ENCODE measurements around the gene CCDC92B. TPM values are rescaled to one million over a fixed set of nuclear protein-coding genes. Genes with fewer than 3 reads are reported as not detected.
A peak's percentile ranks its signal among the peaks of the same experiment; 100 is the strongest.
"Not testable (repeated sequence)": the region's sequence is repeated elsewhere in the genome, so short reads cannot be mapped to it uniquely, and the experiment has no call there.

Gene CCDC92B
- total RNA-seq, 2 experiments from 2014 or later: 0.08 to 0.09 TPM

DNA sequence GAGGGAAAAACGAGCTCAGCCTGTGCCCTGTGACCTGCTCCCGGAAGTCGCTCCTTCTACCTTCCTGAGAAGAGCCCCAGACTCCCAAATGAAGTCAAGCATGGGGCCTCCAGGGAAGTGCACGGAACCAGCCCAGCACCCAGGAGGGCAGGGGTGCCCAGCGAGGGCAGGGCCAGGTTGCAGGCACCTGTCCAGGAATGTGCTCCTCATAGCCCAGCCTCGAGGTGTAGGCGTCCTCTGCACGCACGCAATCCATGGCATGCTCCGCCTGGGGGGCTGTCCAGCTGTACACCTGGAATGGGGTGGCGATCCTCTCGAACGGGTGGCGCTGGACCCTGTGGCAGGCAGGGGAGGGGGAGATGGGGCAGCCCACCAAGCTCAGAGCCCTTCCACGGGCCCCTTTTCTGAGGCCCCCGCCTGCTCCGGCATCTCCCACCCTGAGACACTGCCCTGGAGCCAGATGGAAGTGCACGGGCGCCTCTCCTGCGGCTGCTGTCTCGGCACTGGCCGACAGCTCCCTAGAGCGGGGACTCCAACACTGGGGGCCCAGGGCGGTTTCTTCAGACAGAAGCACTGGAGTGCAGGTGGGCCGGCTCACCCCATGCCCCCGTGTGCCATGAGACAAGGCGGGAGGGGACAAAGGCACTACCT is 48.8 kb downstream of the CCDC92B start:
- peak; percentile 24 for DNase-seq
- H3K4me3 Mint-ChIP-seq: no peak overlapping the region
- no peaks in the 10 kb centered on the region for H3K9me3 Mint-ChIP-seq
- H3K36me3 Mint-ChIP-seq: no peaks in the 10 kb centered on the region
- peaks cover 2% of the 10 kb centered on the region for H3K4me1 Mint-ChIP-seq
- H3K27me3 Mint-ChIP-seq: no peaks in the 10 kb centered on the region
- no peak for ATAC-seq (ENCODE audit: low read depth)
- H3K27ac Mint-ChIP-seq: no peak overlapping the region
- POLR2A ChIA-PET: interaction anchor here (1.6 kb wide), 1 partner anchor 17 kb away, joined by 3 read pairs; no protein-coding TSS in a partner anchor

DNA sequence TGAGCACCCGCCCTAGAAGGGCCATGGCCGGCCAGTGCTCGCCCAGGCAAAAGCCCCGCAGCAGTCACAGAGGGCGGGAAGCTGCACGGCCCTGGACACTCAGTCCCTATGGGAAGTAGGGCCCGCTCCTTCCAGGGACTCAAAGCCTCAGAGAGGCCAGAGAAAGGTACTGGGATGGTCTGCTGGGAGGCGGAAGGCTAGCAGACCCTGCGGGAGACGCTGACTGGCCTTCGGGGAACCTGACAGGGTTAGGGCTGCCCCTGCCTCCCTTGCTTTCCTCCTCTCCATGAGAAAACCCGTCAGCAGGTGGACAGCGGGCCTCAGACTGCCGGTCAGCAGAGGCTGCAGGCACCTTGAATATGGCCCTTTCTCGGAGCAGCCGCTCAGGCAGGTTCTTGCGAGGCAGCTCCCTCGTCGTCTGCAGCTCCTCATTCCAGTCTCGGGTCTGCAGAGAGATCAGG is 49.4 kb downstream of the CCDC92B start:
- Mint-ChIP-seq H3K9me3 (no peaks in the 10 kb centered on the region), H3K4me1 (no peaks in the 10 kb centered on the region), H3K36me3 (no peaks in the 10 kb centered on the region), H3K27me3 (no peaks in the 10 kb centered on the region), H3K27ac (no peak overlapping the region), H3K4me3 (no peak overlapping the region)
- DNase-seq: no peak
- POLR2A ChIA-PET: interaction anchor here (1.6 kb wide), 1 partner anchor 17 kb away, joined by 3 read pairs; no protein-coding TSS in a partner anchor
- no peak for ATAC-seq (ENCODE audit: low read depth)

DNA sequence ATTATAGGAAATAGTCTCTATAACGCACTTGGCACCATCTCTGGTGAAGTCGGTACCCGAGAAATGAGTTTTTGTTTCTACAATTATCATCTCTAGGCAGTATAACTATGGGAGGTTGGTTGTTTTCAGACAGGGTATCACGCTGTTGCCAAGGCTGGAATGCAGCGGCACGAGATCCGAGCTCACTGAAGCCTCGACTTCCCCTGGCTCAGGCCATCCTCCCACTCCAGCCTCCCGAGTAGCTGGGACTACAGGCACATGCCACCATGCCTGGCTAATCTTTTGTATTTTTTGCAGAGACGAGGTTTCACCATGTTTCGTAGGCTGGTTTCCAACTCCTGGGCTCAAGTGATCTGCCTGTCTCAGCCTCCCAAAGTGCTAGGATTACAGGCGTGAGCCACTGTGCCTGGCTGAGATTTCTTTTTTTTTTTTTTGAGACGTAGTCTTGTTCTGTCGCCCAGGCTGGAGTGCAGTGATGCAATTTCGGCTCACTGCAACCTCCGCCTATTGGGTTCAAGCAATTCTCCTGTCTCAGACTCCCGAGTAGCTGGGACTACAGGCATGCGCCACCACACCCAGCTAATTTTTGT is 50.1 kb downstream of the CCDC92B start:
- H3K4me3 Mint-ChIP-seq; H3K27me3 Mint-ChIP-seq; H3K4me1 Mint-ChIP-seq; H3K36me3 Mint-ChIP-seq; DNase-seq; H3K9me3 Mint-ChIP-seq; ATAC-seq (ENCODE audit: low read depth); H3K27ac Mint-ChIP-seq: not testable (repeated sequence)
- POLR2A ChIA-PET: interaction anchor here (1.6 kb wide), 1 partner anchor 16 kb away, joined by 3 read pairs; no protein-coding TSS in a partner anchor

DNA sequence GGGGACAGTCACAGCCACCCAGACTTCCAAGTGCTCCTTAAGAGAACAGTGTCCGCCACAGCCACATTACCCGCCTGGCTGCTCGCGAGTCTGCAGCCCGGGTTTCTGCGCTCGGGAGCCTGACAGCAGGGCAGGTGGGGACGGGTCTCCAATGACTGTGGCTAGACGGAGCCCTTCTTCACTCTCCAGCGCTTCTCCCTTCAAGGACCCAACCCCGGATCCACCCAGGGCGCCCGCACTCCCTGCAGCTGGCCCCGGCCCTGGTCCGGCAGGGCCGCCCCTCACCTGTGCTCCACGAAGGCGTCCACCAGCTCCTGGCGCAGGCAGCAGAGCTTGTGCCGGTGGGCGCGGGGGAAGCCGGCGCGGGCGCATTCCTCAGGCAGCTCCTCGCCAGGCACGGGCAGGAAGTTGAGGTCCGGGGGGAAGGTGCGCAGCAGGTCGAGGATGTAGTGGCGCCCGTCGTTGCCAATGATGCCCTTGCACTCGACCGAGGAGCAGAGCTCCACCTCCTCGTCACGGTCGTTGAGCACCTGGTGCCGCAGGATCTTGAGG is 51.8 kb downstream of the CCDC92B start:
- Mint-ChIP-seq H3K9me3 (no peaks in the 10 kb centered on the region), H3K36me3 (no peaks in the 10 kb centered on the region), H3K27me3 (no peaks in the 10 kb centered on the region), H3K4me3 (no peak overlapping the region), H3K27ac (no peak overlapping the region), H3K4me1 (no peaks in the 10 kb centered on the region)
- POLR2A ChIA-PET: no interaction called here
- DNase-seq: peak; percentile 26
- no peak for ATAC-seq (ENCODE audit: low read depth)

DNA sequence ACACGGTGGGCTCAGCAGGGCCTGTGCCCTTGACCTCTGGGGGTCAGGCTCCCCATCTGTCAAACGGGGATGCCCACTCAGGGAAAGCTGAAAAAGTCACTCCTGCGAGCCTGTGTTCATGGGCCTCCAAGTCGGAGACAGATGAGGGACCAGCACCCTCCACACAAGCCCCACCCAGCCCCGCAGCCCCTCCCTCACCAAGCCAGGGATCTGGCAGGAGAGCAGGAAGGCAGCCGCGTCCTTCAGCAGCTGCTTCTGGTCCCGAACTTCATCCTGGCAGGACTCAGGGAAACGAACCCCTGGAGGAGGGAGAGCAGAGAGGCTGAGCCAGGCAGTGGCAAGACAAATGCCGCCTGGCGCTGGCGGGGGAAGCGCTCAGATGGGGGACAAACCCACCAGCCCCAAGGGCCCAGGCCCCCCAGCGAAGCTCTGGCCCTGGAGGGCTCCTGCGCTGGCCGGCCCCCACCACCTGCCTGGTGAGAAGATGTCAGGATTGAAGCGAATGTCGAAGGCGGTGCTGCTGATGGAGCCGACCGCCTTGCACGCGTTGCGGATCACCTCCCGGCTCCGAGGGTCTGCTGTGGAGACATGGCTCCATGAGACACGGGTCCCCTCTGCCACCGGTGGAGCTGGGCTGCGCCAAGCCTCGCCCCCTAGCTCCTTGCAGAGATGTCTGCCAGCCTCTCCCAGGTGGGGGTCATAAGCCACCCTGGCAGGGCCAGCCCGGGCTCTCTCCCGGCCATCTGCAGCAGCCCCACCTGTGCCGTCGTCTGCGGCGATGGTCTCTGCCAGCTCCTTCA is 53.3 kb downstream of the CCDC92B start:
- no peak for ATAC-seq (ENCODE audit: low read depth)
- H3K36me3 Mint-ChIP-seq: no peaks in the 10 kb centered on the region
- H3K9me3 Mint-ChIP-seq: no peaks in the 10 kb centered on the region
- peak; percentile 28 for DNase-seq
- H3K4me1 Mint-ChIP-seq: no peaks in the 10 kb centered on the region
- no peaks in the 10 kb centered on the region for H3K27me3 Mint-ChIP-seq
- no peak overlapping the region for H3K4me3 Mint-ChIP-seq
- POLR2A ChIA-PET: interaction anchor here (0.5 kb wide), 1 partner anchor 1516 kb away, joined by 3 read pairs; no protein-coding TSS in a partner anchor
- no peak overlapping the region for H3K27ac Mint-ChIP-seq

DNA sequence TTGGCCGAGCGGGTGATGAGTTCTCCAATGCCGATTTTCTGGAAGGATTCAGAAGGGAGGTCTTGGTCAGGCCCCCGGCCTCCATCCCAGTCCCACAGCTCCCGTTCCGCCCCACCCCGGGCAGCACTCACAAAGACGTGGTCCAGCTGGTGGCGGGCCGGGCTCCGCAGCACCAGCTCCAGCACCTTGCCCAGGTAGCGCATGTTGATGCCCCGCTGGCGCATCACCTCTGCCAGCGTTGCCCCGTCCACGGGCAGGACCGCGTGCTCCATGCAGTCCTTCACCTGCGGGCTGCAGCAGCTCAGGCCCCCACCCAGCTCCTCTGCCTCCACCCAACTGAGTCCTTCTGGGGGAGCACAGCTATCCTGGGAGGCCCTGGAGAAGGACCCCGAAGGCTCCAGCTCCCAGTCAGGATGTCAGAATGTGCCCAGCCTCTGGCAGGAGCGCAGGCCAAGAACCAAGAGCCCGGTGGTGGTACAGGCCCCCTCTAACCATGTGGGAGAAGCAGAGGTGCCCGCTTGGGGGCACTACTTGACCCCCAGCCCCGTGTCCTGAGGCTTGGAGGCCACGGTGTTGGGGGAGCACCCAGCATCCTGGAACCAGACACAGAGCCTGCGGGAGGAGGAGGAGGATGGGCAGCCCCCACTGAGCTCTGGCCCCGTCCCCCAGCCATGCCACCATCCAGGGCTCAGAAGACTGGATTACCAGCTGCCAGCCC is 54.0 kb downstream of the CCDC92B start:
- Mint-ChIP-seq H3K27me3 (no peaks in the 10 kb centered on the region), H3K36me3 (no peaks in the 10 kb centered on the region), H3K4me3 (no peak overlapping the region), H3K27ac (no peak overlapping the region), H3K9me3 (no peaks in the 10 kb centered on the region), H3K4me1 (no peaks in the 10 kb centered on the region)
- DNase-seq: peak; percentile 25
- ATAC-seq (ENCODE audit: low read depth): no peak
- POLR2A ChIA-PET: interaction anchor here (0.5 kb wide), 1 partner anchor 1517 kb away, joined by 3 read pairs; no protein-coding TSS in a partner anchor

DNA sequence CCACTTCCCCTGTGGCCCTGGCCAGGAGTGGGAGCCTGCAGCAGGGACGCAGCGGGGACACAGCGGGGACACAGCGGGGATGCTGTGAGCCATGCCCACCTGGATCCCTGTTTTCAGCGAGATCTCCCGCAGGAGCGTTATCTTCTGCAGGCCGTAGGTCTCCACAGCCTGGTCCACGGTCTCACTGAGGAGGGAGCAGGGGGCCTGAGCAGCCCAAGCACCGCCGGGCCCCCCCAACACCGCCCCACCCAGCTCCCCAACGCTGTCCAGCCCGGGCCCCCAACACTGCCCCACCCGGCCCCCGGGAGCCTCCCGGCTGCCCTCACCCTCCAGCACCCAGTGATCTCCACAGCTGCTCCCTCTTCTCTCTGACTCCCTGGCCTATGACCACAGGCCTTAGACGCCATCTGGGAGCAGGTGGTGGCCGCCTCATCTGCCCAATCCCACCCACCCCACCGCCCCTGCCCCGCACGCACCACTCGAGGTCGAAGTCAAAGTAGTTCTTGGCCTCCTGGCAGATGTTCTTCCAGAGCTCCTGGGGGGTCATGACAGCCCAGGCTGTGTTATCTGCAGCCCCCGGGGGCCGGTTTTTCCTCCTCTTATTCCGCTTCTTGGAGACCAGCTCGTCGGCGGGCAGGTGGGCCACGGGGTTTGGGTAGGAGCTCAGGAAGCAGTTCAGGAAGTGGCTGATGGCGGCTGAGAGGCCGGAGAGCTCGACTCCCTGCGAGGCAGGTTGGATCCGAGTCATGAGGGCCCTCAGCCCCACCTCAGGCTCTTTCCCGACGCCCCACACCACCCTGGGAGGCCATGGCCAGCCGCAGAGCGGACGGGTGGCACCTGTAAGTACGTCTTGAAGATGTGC is 54.8 kb downstream of the CCDC92B start:
- no peak overlapping the region for H3K27ac Mint-ChIP-seq

DNA sequence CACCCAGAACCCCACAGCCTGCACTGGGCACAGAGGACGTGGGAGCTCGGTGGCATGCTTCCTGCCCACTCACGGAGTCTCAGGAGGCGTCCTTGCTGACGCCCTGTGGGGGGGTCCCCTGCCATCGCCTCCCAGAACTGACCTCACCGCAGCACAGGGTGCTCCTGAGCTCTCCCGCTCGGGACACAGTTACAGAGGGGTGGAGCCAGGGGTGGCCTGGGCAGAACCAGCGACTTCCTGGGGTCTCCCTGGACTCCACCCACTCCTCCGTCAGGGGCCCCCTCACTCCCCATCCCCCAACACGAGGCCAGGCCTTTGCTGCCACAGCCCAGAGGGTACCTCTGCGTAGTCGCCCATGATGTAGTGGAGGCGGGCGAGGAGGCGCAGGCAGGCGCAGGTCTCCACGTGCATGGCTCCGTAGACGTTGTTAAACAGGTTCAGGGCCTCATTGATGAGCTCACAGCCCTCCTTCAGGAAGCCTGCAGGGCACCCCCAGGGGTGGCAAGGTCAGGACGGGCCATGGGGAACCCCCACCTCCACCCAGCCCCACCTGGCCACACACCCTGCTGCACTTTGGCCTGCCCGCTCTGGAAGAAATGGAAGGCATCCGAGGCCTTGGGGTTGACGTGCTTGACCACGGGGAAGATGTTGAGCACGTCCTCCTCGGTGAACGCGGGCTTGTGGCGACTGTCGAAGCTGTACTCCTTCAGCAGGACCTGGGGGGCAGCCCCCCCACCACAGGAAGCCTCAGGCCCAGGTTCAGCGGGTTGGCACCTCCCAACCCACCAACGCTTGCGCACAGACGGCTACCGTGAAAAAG is 55.7 kb downstream of the CCDC92B start:
- peak; percentile 10 for ATAC-seq (ENCODE audit: low read depth)
- peak; percentile 24 for DNase-seq
- no peaks in the 10 kb centered on the region for H3K4me1 Mint-ChIP-seq
- H3K4me3 Mint-ChIP-seq: no peak overlapping the region
- no peaks in the 10 kb centered on the region for H3K27me3 Mint-ChIP-seq
- POLR2A ChIA-PET: no interaction called here
- no peaks in the 10 kb centered on the region for H3K9me3 Mint-ChIP-seq
- no peak overlapping the region for H3K27ac Mint-ChIP-seq
- H3K36me3 Mint-ChIP-seq: no peaks in the 10 kb centered on the region

More for the DNA sequence above, 54.8 kb downstream of the CCDC92B start:
- no peaks in the 10 kb centered on the region for H3K27me3 Mint-ChIP-seq
- DNase-seq (peak; percentile 20), ATAC-seq (ENCODE audit: low read depth) (no peak)
- no peaks in the 10 kb centered on the region for H3K9me3 Mint-ChIP-seq
- no peak overlapping the region for H3K4me3 Mint-ChIP-seq
- H3K36me3 Mint-ChIP-seq: no peaks in the 10 kb centered on the region
- POLR2A ChIA-PET: no interaction called here
- H3K4me1 Mint-ChIP-seq: no peaks in the 10 kb centered on the region

DNA sequence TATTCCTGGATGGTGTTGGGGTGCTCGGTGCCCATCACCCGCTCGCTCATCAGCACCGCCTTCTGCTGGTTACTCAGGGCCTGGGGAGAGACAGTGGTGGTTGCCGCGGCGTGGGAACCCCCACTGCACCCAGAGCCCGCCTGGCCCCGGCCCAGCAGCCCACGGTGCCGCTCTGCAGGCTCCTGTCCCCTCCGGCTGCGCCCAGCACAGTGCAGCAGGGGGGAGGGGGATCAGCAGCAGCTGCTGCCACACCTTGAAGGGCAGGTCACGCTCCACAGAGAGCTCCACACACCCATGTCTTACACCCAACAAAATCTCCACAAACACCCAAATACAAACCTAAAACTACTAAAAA is 56.7 kb downstream of the CCDC92B start:
- Mint-ChIP-seq H3K9me3 (no peaks in the 10 kb centered on the region), H3K4me3 (no peak overlapping the region), H3K27ac (no peak overlapping the region), H3K27me3 (no peaks in the 10 kb centered on the region), H3K36me3 (no peaks in the 10 kb centered on the region), H3K4me1 (no peaks in the 10 kb centered on the region)
- peak; percentile 24 for DNase-seq
- ATAC-seq (ENCODE audit: low read depth): no peak
- POLR2A ChIA-PET: no interaction called here

DNA sequence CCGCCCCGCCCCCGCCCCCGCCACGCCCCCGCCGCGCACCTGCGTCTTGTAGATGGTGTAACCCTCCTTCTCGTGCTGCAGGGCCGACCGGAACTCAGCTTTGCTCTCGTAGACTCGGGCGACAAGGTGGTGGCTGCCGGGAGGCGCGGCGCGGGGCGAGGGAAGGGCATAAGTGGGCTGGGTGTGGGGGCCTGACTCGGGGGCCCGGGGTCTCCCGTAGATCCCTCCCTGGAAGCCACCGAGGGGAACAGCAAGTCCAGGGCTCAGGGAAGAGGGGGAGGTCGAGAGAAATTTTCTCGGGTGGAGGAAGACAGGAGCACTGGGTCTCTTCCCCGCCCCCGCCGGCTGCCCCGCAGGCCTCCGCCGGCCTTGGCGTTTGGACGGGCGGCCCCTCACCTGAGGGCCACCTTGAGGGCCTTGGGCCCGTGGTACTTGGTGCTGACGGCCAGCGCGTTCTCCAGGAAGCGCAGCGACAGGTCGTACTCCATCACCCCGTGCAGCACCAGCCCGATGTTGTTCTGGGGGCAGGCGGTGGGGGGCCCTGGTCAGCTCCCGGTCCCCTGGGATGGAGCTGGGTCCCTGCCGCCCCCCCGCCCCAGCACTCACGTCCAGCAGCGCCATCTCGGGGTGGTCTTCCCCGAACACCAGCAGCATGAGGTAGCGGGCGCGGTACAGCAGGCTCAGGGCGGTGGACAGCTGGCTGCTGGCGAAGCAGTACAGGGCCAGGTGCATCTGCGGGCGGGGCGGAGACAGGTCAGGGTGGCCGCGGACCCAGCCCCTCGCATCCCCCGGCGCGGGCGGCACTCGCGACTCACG is 57.3 kb downstream of the CCDC92B start:
- Mint-ChIP-seq H3K9me3 (no peaks in the 10 kb centered on the region), H3K27me3 (no peaks in the 10 kb centered on the region), H3K36me3 (no peaks in the 10 kb centered on the region), H3K27ac (no peak overlapping the region), H3K4me1 (no peaks in the 10 kb centered on the region), H3K4me3 (no peak overlapping the region)
- ATAC-seq (ENCODE audit: low read depth) (no peak), DNase-seq (no peak)
- POLR2A ChIA-PET: no interaction called here
